IMR-90 (cell line): ENCODE results near the gene BECN2. TPM values are rescaled to one million over a fixed set of nuclear protein-coding genes. Genes with fewer than 3 reads are reported as not detected.
A peak's percentile ranks its signal among the peaks of the same experiment; 100 is the strongest.

ENCODE experiments used
- ATAC-seq: fragments of 200-7000 bp; cut with Tn5 transposase; 2 replicates; pipeline ENCODE4 v1.9.1; 2020; ENCODE audit warnings: low read depth, mild to moderate bottlenecking, moderate library complexity
- BruUV-seq: library from RNA; stranded (reverse); fragments of 400-500 nt; replicated peaks from 2 replicates; lab custom pipeline; 2021; lab: Mats Ljungman, UMichigan
- CTCF ChIA-PET: fragments of 300-600 bp; formaldehyde crosslinking; extraction: SDS; loops from one replicate; lab custom pipeline; 2021; ENCODE audit warnings: antibody characterized with exemption; lab: Yijun Ruan, JAX
- POLR2A ChIA-PET: fragments of 300-600 bp; sonication (Branson Sonifier 250); formaldehyde crosslinking; loops from one replicate; lab custom pipeline; 2022; ENCODE audit warnings: antibody characterized with exemption; ENCODE audit not compliant: unreplicated experiment; lab: Charles Lee
- DNase-seq: peaks from one replicate; pipeline ENCODE4 v3.0.0; 2013
- H2AFZ ChIP-seq: replicated peaks from 2 replicates; pipeline ENCODE3; 2013; ENCODE audit warnings: low read length, mild to moderate bottlenecking; ENCODE audit not compliant: poor library complexity
- H2AK5ac ChIP-seq: 2 replicates; pipeline ENCODE4 v1.6.1; 2013; ENCODE audit warnings: low read depth, low read length, inconsistent platforms
- H2AK9ac ChIP-seq: replicated peaks from 2 replicates; pipeline ENCODE3; 2013; ENCODE audit warnings: mild to moderate bottlenecking, low read depth, low read length, moderate library complexity; ENCODE audit not compliant: poor library complexity
- H2BK120ac ChIP-seq: 2 replicates; pipeline ENCODE4 v1.6.1; 2013; ENCODE audit warnings: low read depth, low read length, inconsistent platforms
- H2BK15ac ChIP-seq: 3 replicates; pipeline ENCODE4 v1.6.1; 2013; ENCODE audit warnings: low read depth, low read length, inconsistent platforms
- H2BK20ac ChIP-seq: 2 replicates; pipeline ENCODE4 v1.6.1; 2013; ENCODE audit warnings: low read depth, mild to moderate bottlenecking, inconsistent platforms, low read length, moderate library complexity
- H2BK5ac ChIP-seq: 2 replicates; pipeline ENCODE4 v1.6.1; 2013; ENCODE audit warnings: mild to moderate bottlenecking, low read depth, low read length, inconsistent platforms; ENCODE audit not compliant: poor library complexity, severe bottlenecking
- H3K14ac ChIP-seq: replicated peaks from 2 replicates; pipeline ENCODE4 v1.6.1; 2013; ENCODE audit warnings: low read depth, low read length, inconsistent platforms
- H3K18ac ChIP-seq: 2 replicates; pipeline ENCODE4 v1.6.1; 2013; ENCODE audit warnings: low read depth, low read length, control low read depth
- H3K23ac ChIP-seq: 2 replicates; pipeline ENCODE4 v1.6.1; 2013; ENCODE audit warnings: low read depth, low read length, inconsistent platforms
- H3K27ac ChIP-seq: 2 replicates; pipeline ENCODE4 v1.5.1; 2013; ENCODE audit warnings: mild to moderate bottlenecking, control low read depth, low read length; ENCODE audit not compliant: insufficient read depth
- H3K27me3 ChIP-seq: 2 replicates; pipeline ENCODE4 v1.6.1; 2013; ENCODE audit warnings: low read length; ENCODE audit not compliant: control insufficient read depth, insufficient read depth
- H3K36me3 ChIP-seq: 2 replicates; pipeline ENCODE4 v1.6.1; 2013; ENCODE audit warnings: low read length, mixed read lengths; ENCODE audit not compliant: control insufficient read depth, insufficient read depth
- H3K4ac ChIP-seq: 2 replicates; pipeline ENCODE4 v1.6.1; 2013; ENCODE audit warnings: low read depth, low read length, inconsistent platforms
- H3K4me1 ChIP-seq: 2 replicates; pipeline ENCODE4 v1.6.1; 2013; ENCODE audit warnings: low read length, mixed read lengths; ENCODE audit not compliant: control insufficient read depth, insufficient read depth
- H3K4me2 ChIP-seq: 2 replicates; pipeline ENCODE4 v1.6.1; 2013; ENCODE audit warnings: low read depth, mild to moderate bottlenecking, control low read depth, low read length, moderate library complexity
- H3K4me3 ChIP-seq: 2 replicates; pipeline ENCODE4 v1.5.1; 2013; ENCODE audit warnings: low read depth, mild to moderate bottlenecking, control low read depth, low read length, moderate library complexity; ENCODE audit not compliant: insufficient read depth
- H3K56ac ChIP-seq: 2 replicates; pipeline ENCODE4 v1.6.1; 2013; ENCODE audit warnings: low read length, inconsistent platforms; ENCODE audit not compliant: insufficient read depth; ENCODE audit errors: extremely low read depth
- H3K79me1 ChIP-seq, 2 experiments: 2 replicates each; pipeline ENCODE4 v1.6.1; 2013; ENCODE audit warnings: low read length in 2 of 2, inconsistent platforms in 1 of 2, low read depth in 1 of 2
- H3K9ac ChIP-seq: 2 replicates; pipeline ENCODE4 v1.6.1; 2013; ENCODE audit warnings: low read depth, low read length, control low read depth
- H3K9me1 ChIP-seq: 2 replicates; pipeline ENCODE4 v1.6.1; 2013; ENCODE audit warnings: low read length, inconsistent platforms; ENCODE audit not compliant: insufficient read depth
- H3K9me3 ChIP-seq: 2 replicates; pipeline ENCODE4 v1.6.1; 2013; ENCODE audit warnings: low read length; ENCODE audit not compliant: control insufficient read depth, insufficient read depth
- H4K20me1 ChIP-seq: 2 replicates; pipeline ENCODE4 v1.6.1; 2013; ENCODE audit warnings: low read length, inconsistent platforms; ENCODE audit not compliant: insufficient read depth
- H4K5ac ChIP-seq: 2 replicates; pipeline ENCODE4 v1.6.1; 2013; ENCODE audit warnings: mild to moderate bottlenecking, low read depth, low read length, control low read depth
- H4K8ac ChIP-seq, 2 experiments: 2 replicates each; pipeline ENCODE4 v1.6.1; 2013; ENCODE audit warnings: low read depth in 2 of 2, low read length in 2 of 2, control low read depth in 1 of 2, inconsistent platforms in 1 of 2
- H4K91ac ChIP-seq: 2 replicates; pipeline ENCODE4 v1.6.1; 2013; ENCODE audit warnings: low read depth, low read length, inconsistent platforms; ENCODE audit not compliant: insufficient read depth
- CEBPB ChIP-seq: IDR thresholded peaks from 2 replicates; pipeline ENCODE4 v1.6.1; 2012; ENCODE audit warnings: low read depth, low read length, improper control_type of control experiment
- FOS ChIP-seq: fragments of 150-350 bp; IDR thresholded peaks from 2 replicates; pipeline ENCODE4 v1.6.1; 2016; ENCODE audit warnings: low read depth, low read length
- MAFK ChIP-seq: IDR thresholded peaks from 2 replicates; pipeline ENCODE4 v1.6.1; 2012; ENCODE audit warnings: low read depth, low read length, improper control_type of control experiment
- POLR2A ChIP-seq: IDR thresholded peaks from 2 replicates; pipeline ENCODE4 v1.6.1; 2012; ENCODE audit warnings: mild to moderate bottlenecking, low read depth, low read length
- SMC3 ChIP-seq: fragments of 150-350 bp; IDR thresholded peaks from 2 replicates; pipeline ENCODE4 v1.6.1; 2016; ENCODE audit warnings: low read depth, mild to moderate bottlenecking, antibody characterized with exemption, low read length, moderate library complexity
- WGBS, 2 experiments: methylation state at CpG; one replicate each; pipeline versions ENCODE4 v1.1.5 to v1.1.7; 2013; ENCODE audit warnings: missing lambda C conversion rate in 2 of 2; ENCODE audit not compliant: insufficient read length in 1 of 2; ENCODE audit errors: extremely low coverage in 2 of 2; 5-methylcytosine and 5-hydroxymethylcytosine counted together
- dilution Hi-C: fragments of 300-500 bp; cut with HindIII; formaldehyde crosslinking; loops from one replicate; pipeline ENCODE4 v1.14.3; 2018; ENCODE audit warnings: low sequenced_read_pairs; ENCODE audit not compliant: unreplicated experiment
- in situ Hi-C: fragments of 300-500 bp; cut with MboI; formaldehyde crosslinking; loops from 3 replicates; pipeline ENCODE4 v1.14.3; 2019; ENCODE audit warnings: low sequenced_read_pairs, inconsistent platforms, mixed read lengths
- intact Hi-C: fragments of 100-400 bp; cut with micrococcal nuclease; formaldehyde crosslinking; loops from 2 replicates; pipeline ENCODE4 v1.10.0; 2022
- polyA plus RNA-seq, 3 experiments: library from polyadenylated mRNA; depleted of rRNA; stranded (reverse); fragments of >200 nt; gene quantifications; 2 replicates each; pipeline ENCODE4 v1.2.3, GENCODE V29; 2012; ENCODE audit warnings: low replicate concordance in 1 of 3
- total RNA-seq: library from RNA; depleted of rRNA; stranded (reverse); fragments of >200 nt; gene quantifications from 2 replicates; pipeline ENCODE4 v1.2.3, GENCODE V29; 2012

BECN2 gene
- total and polyA plus RNA-seq, 2 of the 4 experiments (the other 2 are of a cell fraction), result not detected

GRCh38 chr1:241964550-241965282 is 7.1 kb downstream of the BECN2 start:
- H3K4me2 ChIP-seq, result no peak overlapping the region
- no peak overlapping the region for H2AK5ac ChIP-seq
- H4K5ac ChIP-seq, result no peak overlapping the region
- H2BK120ac ChIP-seq, result no peak overlapping the region
- H3K4ac ChIP-seq, result no peak overlapping the region
- no peak overlapping the region for H2BK5ac ChIP-seq
- no CpG with 5 or more reads among the region's 8 CpGs for WGBS, 2 experiments
- no peaks in the 10 kb centered on the region for H3K79me1 ChIP-seq
- dilution Hi-C loops (no loop called here), in situ Hi-C loops (no loop called here), intact Hi-C loops (no loop called here)
- H3K9me3 ChIP-seq, result no peaks in the 10 kb centered on the region
- H3K23ac ChIP-seq, result no peak overlapping the region
- peak overlapping the region; percentile 14 for H2AFZ ChIP-seq
- no peaks in the 10 kb centered on the region for H3K27me3 ChIP-seq
- H3K18ac ChIP-seq, result no peak overlapping the region
- H3K36me3 ChIP-seq, result no peaks in the 10 kb centered on the region
- TF ChIP-seq SMC3 (no peak), POLR2A (no peak), FOS (no peak), MAFK (no peak), CEBPB (no peak)
- DNase-seq (peak; percentile 5), ATAC-seq (no peak)
- H3K56ac ChIP-seq, result no peak overlapping the region
- no peaks in the 10 kb centered on the region for H4K20me1 ChIP-seq
- CTCF ChIA-PET, result no interaction called here
- no peak overlapping the region for H3K4me3 ChIP-seq
- no peak overlapping the region for H4K91ac ChIP-seq
- no peak overlapping the region for H3K27ac ChIP-seq
- no peaks in the 10 kb centered on the region for H3K4me1 ChIP-seq
- no peak overlapping the region for H2BK20ac ChIP-seq
- H3K9ac ChIP-seq, result no peak overlapping the region
- no peak overlapping the region for H3K14ac ChIP-seq
- no TSS peak for BruUV-seq
- POLR2A ChIA-PET, result no interaction called here
- no peak overlapping the region for H2AK9ac ChIP-seq
- no peaks in the 10 kb centered on the region for H3K9me1 ChIP-seq
- H4K8ac ChIP-seq, result no peak overlapping the region
- no peak overlapping the region for H2BK15ac ChIP-seq
